GM12878 (cell line): ENCODE data around the gene LANCL2. TPM values are rescaled to one million over a fixed set of nuclear protein-coding genes. Genes with fewer than 3 reads are reported as not detected.

ENCODE experiments used
- ATAC-seq: fragments of 200-7000 bp; cut with Tn5 transposase; 3 replicates; pipeline ENCODE4 v1.9.1; 2020; ENCODE audit warnings: mild to moderate bottlenecking, moderate library complexity
- BruUV-seq: library from RNA; stranded (reverse); fragments of 400-500 nt; replicated peaks from 2 replicates; lab custom pipeline; 2021; lab: Mats Ljungman, UMichigan
- CTCF ChIA-PET: fragments of 300-600 bp; sonication (Branson Sonifier 250); formaldehyde crosslinking; extraction: SDS; loops from one replicate; lab custom pipeline; 2021; ENCODE audit warnings: inconsistent platforms; lab: Yijun Ruan, JAX
- POLR2A ChIA-PET: fragments of 350-600 bp; formaldehyde crosslinking; extraction: SDS; loops from one replicate; lab custom pipeline; 2021; ENCODE audit warnings: inconsistent platforms; lab: Charles Lee
- RAD21 ChIA-PET: fragments of 300-600 bp; sonication (Branson Sonifier 250); formaldehyde crosslinking; loops from one replicate; lab custom pipeline; 2023; ENCODE audit warnings: antibody characterized with exemption; ENCODE audit not compliant: unreplicated experiment; lab: Charles Lee
- SMC1A ChIA-PET: fragments of 300-600 bp; sonication (Branson Sonifier 250); formaldehyde crosslinking; loops from one replicate; lab custom pipeline; 2023; ENCODE audit not compliant: unreplicated experiment, uncharacterized antibody; lab: Charles Lee
- DNase-seq: peaks from one replicate; pipeline ENCODE4 v3.0.0-alpha.2; 2011; ENCODE audit warnings: low read depth, low spot score
- FAIRE-seq: peaks from 3 replicates; lab custom pipeline; 2011; peaks lifted over from hg19 to GRCh38; lab: Jason Lieb, UNC
- H2AFZ ChIP-seq: 2 replicates; pipeline ENCODE4 v1.6.0; 2011; ENCODE audit warnings: low read depth, low read length, control low read depth; ENCODE audit not compliant: control insufficient read depth
- H3K27ac ChIP-seq: 2 replicates; pipeline ENCODE4 v1.5.1; 2011; ENCODE audit warnings: control low read depth; ENCODE audit not compliant: control insufficient read depth, insufficient read depth
- H3K27me3 ChIP-seq, 2 experiments: replicated peaks in 1 of 2; 2 replicates each; pipeline versions ENCODE4 v1.6.0 to v1.6.1; 2011; ENCODE audit warnings: low read length in 1 of 2; ENCODE audit not compliant: control insufficient read depth in 2 of 2, insufficient read depth in 2 of 2
- H3K36me3 ChIP-seq, 2 experiments: 2 replicates each; pipeline ENCODE4 v1.5.1; 2011; ENCODE audit warnings: low read length in 1 of 2; ENCODE audit not compliant: control insufficient read depth in 2 of 2, insufficient read depth in 2 of 2
- H3K4me1 ChIP-seq: 2 replicates; pipeline ENCODE4 v1.6.1; 2011; ENCODE audit warnings: mild to moderate bottlenecking, low read length, moderate library complexity, mixed read lengths; ENCODE audit not compliant: control insufficient read depth, insufficient read depth
- H3K4me2 ChIP-seq: 2 replicates; pipeline ENCODE4 v1.6.0; 2011; ENCODE audit warnings: control low read depth; ENCODE audit not compliant: control insufficient read depth, insufficient read depth
- H3K4me3 ChIP-seq: fragments of 200-600 bp; sonication (generic); 2 replicates; pipeline ENCODE4 v1.5.1; 2016
- H3K79me2 ChIP-seq: 2 replicates; pipeline ENCODE4 v1.6.0; 2011; ENCODE audit warnings: low read length; ENCODE audit not compliant: control insufficient read depth, insufficient read depth
- H3K9ac ChIP-seq: 2 replicates; pipeline ENCODE4 v1.8.0; 2011; ENCODE audit warnings: low read length, control low read depth, mixed read lengths; ENCODE audit not compliant: control insufficient read depth, insufficient read depth
- H3K9me3 ChIP-seq: replicated peaks from 3 replicates; pipeline ENCODE4 v1.5.1; 2011; ENCODE audit warnings: mild to moderate bottlenecking, low read length; ENCODE audit not compliant: control insufficient read depth, insufficient read depth
- H4K20me1 ChIP-seq: 2 replicates; pipeline ENCODE4 v1.6.0; 2011; ENCODE audit not compliant: control insufficient read depth, insufficient read depth
- BHLHE40 ChIP-seq, 2 experiments: fragments of 450-650 bp in 1 of 2; IDR thresholded peaks; 2 replicates each; pipeline ENCODE4 v1.6.1; 2011 to 2017; ENCODE audit warnings: low read depth in 2 of 2, borderline replicate concordance in 1 of 2, improper control_type of control experiment in 1 of 2, low read length in 1 of 2, mild to moderate bottlenecking in 1 of 2
- E2F4 ChIP-seq: IDR thresholded peaks from 2 replicates; pipeline ENCODE4 v1.6.1; 2012; ENCODE audit warnings: low read depth, low read length, improper control_type of control experiment
- GABPA ChIP-seq: IDR thresholded peaks from 2 replicates; pipeline ENCODE4 v1.6.1; 2014; ENCODE audit warnings: antibody characterized with exemption, low read depth, mild to moderate bottlenecking, inconsistent platforms
- IKZF1 ChIP-seq: fragments of 450-650 bp; conservative IDR thresholded peaks from 2 replicates; pipeline ENCODE4 v1.6.1; 2017; ENCODE audit warnings: antibody characterized with exemption, mild to moderate bottlenecking
- IRF4 ChIP-seq: IDR thresholded peaks from 2 replicates; pipeline ENCODE4 v1.6.1; 2011; ENCODE audit warnings: low read depth, low read length
- PBX3 ChIP-seq: IDR thresholded peaks from 2 replicates; pipeline ENCODE4 v1.6.1; 2011; ENCODE audit warnings: mild to moderate bottlenecking, low read depth, low read length, moderate library complexity; ENCODE audit not compliant: insufficient replicate concordance
- POLR2AphosphoS2 ChIP-seq: IDR thresholded peaks from 2 replicates; pipeline ENCODE4 v1.6.1; 2011; ENCODE audit warnings: low read depth, mild to moderate bottlenecking, low read length, improper control_type of control experiment, moderate library complexity
- SMAD1 ChIP-seq: fragments of 450-650 bp; IDR thresholded peaks from 2 replicates; pipeline ENCODE4 v1.6.1; 2018; ENCODE audit warnings: mild to moderate bottlenecking, low read depth; ENCODE audit not compliant: partially characterized antibody
- TAF1 ChIP-seq: IDR thresholded peaks from 2 replicates; pipeline ENCODE4 v1.6.1; 2011; ENCODE audit warnings: mild to moderate bottlenecking, low read depth, low read length, borderline replicate concordance
- TCF3 ChIP-seq: IDR thresholded peaks from 2 replicates; pipeline ENCODE4 v1.6.1; 2012; ENCODE audit warnings: low read depth, mild to moderate bottlenecking, low read length, borderline replicate concordance; ENCODE audit not compliant: insufficient read depth
- ZSCAN29 ChIP-seq: fragments of 450-650 bp; IDR thresholded peaks from 2 replicates; pipeline ENCODE4 v1.6.1; 2017; ENCODE audit warnings: mild to moderate bottlenecking, moderate library complexity
- WGBS: methylation state at CpG from one replicate; pipeline ENCODE4 v1.1.6; 2016; ENCODE audit warnings: low lambda C conversion rate; ENCODE audit not compliant: insufficient replicate concordance, insufficient coverage; ENCODE audit errors: missing lambda C conversion rate; 5-methylcytosine and 5-hydroxymethylcytosine counted together
- in situ Hi-C: fragments of 300-500 bp; cut with MboI; formaldehyde crosslinking; loops from 9 replicates; pipeline ENCODE4 v1.14.3; 2018; ENCODE audit warnings: mixed read lengths
- intact Hi-C: fragments of 100-400 bp; cut with micrococcal nuclease; formaldehyde crosslinking; loops from one replicate; pipeline ENCODE4 v1.14.2; 2022; ENCODE audit not compliant: unreplicated experiment
- polyA plus RNA-seq, 11 experiments: library from polyadenylated mRNA; depleted of rRNA in 4 of 11; unstranded in 6 of 11; stranded (reverse) in 5 of 11; fragments of >200 nt; fragmentation: Nextera tagmentation in 4 of 11; fragmentation: Illumina TruSeq in 1 of 11; extraction: Ambion mirVana in 4 of 11; extraction: Trizol in 1 of 11; gene quantifications; 1 replicate in 1 of 11; 2 replicates in 10 of 11; pipeline versions ENCODE4 v1.2.1 to v1.2.3, GENCODE V29; 2011 to 2016; ENCODE audit warnings: inconsistent platforms in 2 of 11, missing spikeins in 2 of 11, low read depth in 1 of 11
- total RNA-seq, 4 experiments: library from RNA; depleted of rRNA in 3 of 4; stranded (reverse); fragments of >200 nt in 3 of 4; fragmentation: Illumina TruSeq in 1 of 4; extraction: Trizol in 1 of 4; gene quantifications; 2 replicates each; pipeline versions ENCODE4 v1.2.1 to v1.2.3, GENCODE V29; 2013 to 2021
- TF ChIP-seq, protein P1 (sequence below): IDR thresholded peaks from 2 replicates; pipeline ENCODE4 v1.6.1; 2011; ENCODE audit warnings: low read depth, low read length, improper control_type of control experiment, borderline replicate concordance
- TF ChIP-seq, protein P2 (sequence below): IDR thresholded peaks from 2 replicates; pipeline ENCODE4 v1.6.1; 2011; ENCODE audit warnings: borderline replicate concordance, low read depth, mild to moderate bottlenecking, moderate library complexity, low read length; ENCODE audit not compliant: insufficient read depth, poor library complexity, severe bottlenecking

Gene LANCL2
- total and polyA plus RNA-seq, 10 of the 15 experiments (the other 5 are each of a cell fraction or from before 2014, with no cell fraction given) = 8.1 to 28.6 (median 16.4) TPM

DNA sequence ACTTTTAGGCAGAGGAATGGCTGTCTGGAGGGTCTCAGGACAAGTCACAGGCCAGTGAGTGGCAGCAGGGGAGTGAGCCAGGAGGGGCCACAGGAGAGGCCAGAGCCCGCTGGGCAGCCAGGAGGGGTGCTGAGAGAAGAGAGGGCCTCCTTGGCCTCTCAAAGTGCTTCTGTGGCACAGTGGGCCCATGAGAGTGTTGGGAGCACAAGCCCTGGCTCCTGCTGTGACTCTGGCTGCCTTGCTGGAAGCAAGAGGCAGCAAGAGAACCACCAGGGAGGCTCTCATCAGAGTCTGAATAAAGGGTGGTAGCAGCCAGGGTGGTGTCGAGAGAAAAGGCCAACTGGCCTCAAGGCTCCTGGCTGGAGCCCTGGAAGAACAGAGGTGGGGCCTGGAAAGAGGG, 116.0 kb downstream of the LANCL2 start:
- intact Hi-C loops = no loop called here
- ChIA-PET SMC1A (no interaction called here), RAD21 (no interaction called here)
- TF ChIP-seq E2F4 = no peak
- TF ChIP-seq, protein P1, sequence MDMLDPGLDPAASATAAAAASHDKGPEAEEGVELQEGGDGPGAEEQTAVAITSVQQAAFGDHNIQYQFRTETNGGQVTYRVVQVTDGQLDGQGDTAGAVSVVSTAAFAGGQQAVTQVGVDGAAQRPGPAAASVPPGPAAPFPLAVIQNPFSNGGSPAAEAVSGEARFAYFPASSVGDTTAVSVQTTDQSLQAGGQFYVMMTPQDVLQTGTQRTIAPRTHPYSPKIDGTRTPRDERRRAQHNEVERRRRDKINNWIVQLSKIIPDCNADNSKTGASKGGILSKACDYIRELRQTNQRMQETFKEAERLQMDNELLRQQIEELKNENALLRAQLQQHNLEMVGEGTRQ = no peak
- TF ChIP-seq TCF3 = no peak
- no peak for TF ChIP-seq TAF1
- no peak for TF ChIP-seq POLR2AphosphoS2
- TF ChIP-seq IKZF1 = no peak
- TF ChIP-seq, protein P2, sequence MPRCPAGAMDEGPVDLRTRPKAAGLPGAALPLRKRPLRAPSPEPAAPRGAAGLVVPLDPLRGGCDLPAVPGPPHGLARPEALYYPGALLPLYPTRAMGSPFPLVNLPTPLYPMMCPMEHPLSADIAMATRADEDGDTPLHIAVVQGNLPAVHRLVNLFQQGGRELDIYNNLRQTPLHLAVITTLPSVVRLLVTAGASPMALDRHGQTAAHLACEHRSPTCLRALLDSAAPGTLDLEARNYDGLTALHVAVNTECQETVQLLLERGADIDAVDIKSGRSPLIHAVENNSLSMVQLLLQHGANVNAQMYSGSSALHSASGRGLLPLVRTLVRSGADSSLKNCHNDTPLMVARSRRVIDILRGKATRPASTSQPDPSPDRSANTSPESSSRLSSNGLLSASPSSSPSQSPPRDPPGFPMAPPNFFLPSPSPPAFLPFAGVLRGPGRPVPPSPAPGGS = no peak
- no peak for TF ChIP-seq PBX3
- TF ChIP-seq ZSCAN29 = no peak
- TF ChIP-seq GABPA = no peak
- no peak for TF ChIP-seq IRF4
- no peak for TF ChIP-seq SMAD1
- TF ChIP-seq BHLHE40 (IDR thresholded peaks at IDR 0.05; ENCODE audit: borderline replicate concordance in 1 of 2, low read depth in 2 of 2, low read length in 1 of 2) = no peak
- TF ChIP-seq, all 136 proteins: peak for 0
- no peak overlapping the region for H3K9ac ChIP-seq
- FAIRE-seq (no peak), ATAC-seq (peak; percentile 19), DNase-seq (no peak)
- in situ Hi-C loops = no loop called here
- peaks cover 7% of the 10 kb centered on the region for H3K4me1 ChIP-seq
- H3K9me3 ChIP-seq = no peaks in the 10 kb centered on the region
- H3K27me3 ChIP-seq = no peaks in the 10 kb centered on the region
- no peak overlapping the region for H3K4me2 ChIP-seq
- 100% methylated on average over 1 of the region's 2 CpGs for WGBS
- no peak overlapping the region for H2AFZ ChIP-seq
- BruUV-seq = no TSS peak
- H3K36me3 ChIP-seq = peaks cover 17 to 38% of the 10 kb centered on the region in 2 experiments; a peak in 3 of 4 replicates
- ChIA-PET CTCF (no interaction called here), POLR2A (no interaction called here)
- no peak overlapping the region for H3K4me3 ChIP-seq
- H3K27ac ChIP-seq = peak overlapping the region; percentile 1; the same call in 1 of the 2 replicates
- peaks cover 4% of the 10 kb centered on the region for H3K79me2 ChIP-seq
- H4K20me1 ChIP-seq = no peaks in the 10 kb centered on the region
